GM12801 (cell line): ENCODE measurements around the gene PTK7.

Source experiments
- CTCF ChIP-seq: IDR thresholded peaks from one replicate; pipeline ENCODE4 v1.5.1; 2011; ENCODE audit warnings: control low read depth; ENCODE audit not compliant: insufficient read length; ENCODE audit errors: extremely low read depth

The PTK7 gene

GRCh38 chr6:43127180-43127579 lies 51.1 kb downstream of the PTK7 start:
- TF ChIP-seq CTCF = no peak

- no peak for TF ChIP-seq CTCF
These were observed 51.8 kb downstream of the PTK7 start for GRCh38 chr6:43127877-43128276.

GRCh38 chr6:43128926-43129325 lies 52.8 kb downstream of the PTK7 start:
- TF ChIP-seq CTCF = no peak

GRCh38 chr6:43129434-43130194 lies 53.5 kb downstream of the PTK7 start:
- TF ChIP-seq CTCF = no peak

- no peak for TF ChIP-seq CTCF
These were observed 54.3 kb downstream of the PTK7 start for GRCh38 chr6:43130429-43130828.

GRCh38 chr6:43138267-43138666 lies 62.2 kb downstream of the PTK7 start:
- TF ChIP-seq CTCF = no peak

- no peak for TF ChIP-seq CTCF
These were observed 65.5 kb downstream of the PTK7 start for GRCh38 chr6:43141644-43142043.
